Fibroblast of lung (primary cell): Measurements from ENCODE around the gene PAFAH1B2. TPM values are rescaled to one million over a fixed set of nuclear protein-coding genes. Genes with fewer than 3 reads are reported as not detected.

Source experiments
- DNase-seq, 2 donors: peaks; one replicate each; pipeline versions ENCODE4 v3.0.0 to v3.0.0-alpha.2; 2010; ENCODE audit warnings: low read depth in 2 of 2
- H2AFZ ChIP-seq: 2 replicates; pipeline ENCODE4 v1.5.1; 2012; ENCODE audit warnings: low read length, control low read depth, inconsistent platforms
- H3K27ac ChIP-seq: 2 replicates; pipeline ENCODE4 v1.5.1; 2011; ENCODE audit warnings: low read length, control low read depth; ENCODE audit not compliant: insufficient read depth
- H3K27me3 ChIP-seq: 2 replicates; pipeline ENCODE4 v1.5.1; 2011; ENCODE audit warnings: mild to moderate bottlenecking, low read length; ENCODE audit not compliant: control insufficient read depth, insufficient read depth
- H3K36me3 ChIP-seq: 2 replicates; pipeline ENCODE4 v1.5.1; 2011; ENCODE audit warnings: low read length; ENCODE audit not compliant: control insufficient read depth, insufficient read depth
- H3K4me1 ChIP-seq: 2 replicates; pipeline ENCODE4 v1.5.1; 2011; ENCODE audit warnings: low read length; ENCODE audit not compliant: control insufficient read depth, insufficient read depth; ENCODE audit errors: extremely low read depth
- H3K4me2 ChIP-seq: 2 replicates; pipeline ENCODE4 v1.5.1; 2011; ENCODE audit warnings: low read length, control low read depth; ENCODE audit not compliant: insufficient read depth; ENCODE audit errors: extremely low read depth
- H3K4me3 ChIP-seq, 4 experiments: fragments of 200-600 bp in 1 of 4; sonication (generic) in 1 of 4; replicated peaks in 1 of 4; 2 replicates each; pipeline ENCODE4 v1.5.1; 2011 to 2016; ENCODE audit warnings: low read length in 4 of 4, low read depth in 3 of 4, mild to moderate bottlenecking in 3 of 4, control low read depth in 2 of 4, inconsistent platforms in 1 of 4, mixed read lengths in 1 of 4; ENCODE audit not compliant: insufficient read depth in 1 of 4; ENCODE audit errors: control extremely low read depth in 1 of 4
- H3K79me2 ChIP-seq: 2 replicates; pipeline ENCODE4 v1.5.1; 2012; ENCODE audit warnings: mild to moderate bottlenecking, low read length, inconsistent platforms; ENCODE audit not compliant: control insufficient read depth, insufficient read depth
- H3K9ac ChIP-seq: 2 replicates; pipeline ENCODE4 v1.5.1; 2011; ENCODE audit warnings: mild to moderate bottlenecking, low read length, control low read depth; ENCODE audit not compliant: insufficient read depth
- H3K9me3 ChIP-seq: 2 replicates; pipeline ENCODE4 v1.5.1; 2012; ENCODE audit warnings: low read depth, low read length; ENCODE audit not compliant: control insufficient read depth, insufficient read depth
- H4K20me1 ChIP-seq: 2 replicates; pipeline ENCODE4 v1.5.1; 2011; ENCODE audit warnings: low read length; ENCODE audit not compliant: control insufficient read depth, insufficient read depth; ENCODE audit errors: extremely low read depth
- CTCF ChIP-seq, 2 donors: IDR thresholded peaks in 1 of 2; conservative IDR thresholded peaks in 1 of 2; 1 replicate in 1 of 2; 2 replicates in 1 of 2; pipeline ENCODE4 v1.5.1; 2011 to 2012; ENCODE audit warnings: low read length in 2 of 2, control low read depth in 1 of 2, inconsistent platforms in 1 of 2, low read depth in 1 of 2, mild to moderate bottlenecking in 1 of 2
- EZH2 ChIP-seq: IDR thresholded peaks from 2 replicates; pipeline ENCODE4 v1.5.1; 2012; ENCODE audit warnings: low read length, control low read depth, mild to moderate bottlenecking; ENCODE audit errors: missing control alignments
- polyA plus RNA-seq, 2 donors: library from polyadenylated mRNA; depleted of rRNA in 1 of 2; stranded (reverse) in 1 of 2; unstranded in 1 of 2; fragments of >200 nt; gene quantifications; 2 replicates each; pipeline ENCODE4 v1.2.1, GENCODE V29; 2011 to 2012; ENCODE audit warnings: missing spikeins in 1 of 2
- total RNA-seq: library from RNA; depleted of rRNA; stranded (reverse); fragments of >200 nt; gene quantifications from 2 replicates; pipeline ENCODE4 v1.2.1, GENCODE V29; 2014

PAFAH1B2 gene
- total and polyA plus RNA-seq, 2 donors (not counting 1 experiment from before 2014, with no cell fraction given), result 70.8 to 112 TPM

- H3K9ac ChIP-seq, result peak within 1 kb of the TSS; percentile 99
- peak; percentile 85 to 92 for DNase-seq
- H2AFZ ChIP-seq, result peak within 1 kb of the TSS; percentile 25
- peak within 1 kb of the TSS; percentile 95 for H3K4me2 ChIP-seq
- TF ChIP-seq CTCF (conservative IDR thresholded peaks at IDR 0.05 in 1 of 2, IDR thresholded peaks at IDR 0.05 in 1 of 2; ENCODE audit: low read depth in 1 of 2, low read length in 2 of 2) (peak; percentile 27 to 55), EZH2 (no peak)
- peaks cover 15% of the 10 kb centered on the region for H3K4me1 ChIP-seq
- peak within 1 kb of the TSS; percentile 81 to 93 (median 89) for H3K4me3 ChIP-seq
- no peaks in the 10 kb centered on the region for H3K36me3 ChIP-seq
- no peaks in the 10 kb centered on the region for H3K27me3 ChIP-seq
- peaks cover 43% of the 10 kb centered on the region for H3K79me2 ChIP-seq
- H3K27ac ChIP-seq, result peak within 1 kb of the TSS; percentile 94
- H4K20me1 ChIP-seq, result no peaks in the 10 kb centered on the region
- no peaks in the 10 kb centered on the region for H3K9me3 ChIP-seq
Observed at GRCh38 chr11:117098269-117099232, 45.5 kb upstream of the PAFAH1B2 start, which contains the start of gene SIK3. Gene SIK3, minus strand, starts transcription at chr11:117098428. Its CDS starts 13 bp downstream, at chr11:117098415.

- H2AFZ ChIP-seq, result no peak overlapping the region
- H3K4me2 ChIP-seq, result no peak overlapping the region
Observed at GRCh38 chr11:117099696-117100095, 44.4 kb upstream of the PAFAH1B2 start.

More at GRCh38 chr11:117099696-117100095, 44.4 kb upstream of the PAFAH1B2 start:
- Histone ChIP-seq H3K27me3 (no peaks in the 10 kb centered on the region), H3K9ac (no peak overlapping the region), H3K9me3 (no peaks in the 10 kb centered on the region), H3K4me1 (peaks cover 14% of the 10 kb centered on the region), H3K36me3 (no peaks in the 10 kb centered on the region), H3K27ac (no peak overlapping the region), H3K79me2 (peaks cover 32% of the 10 kb centered on the region), H4K20me1 (no peaks in the 10 kb centered on the region), H3K4me3 (no peak overlapping the region)
- no peak for TF ChIP-seq CTCF (conservative IDR thresholded peaks at IDR 0.05 in 1 of 2, IDR thresholded peaks at IDR 0.05 in 1 of 2; ENCODE audit: low read depth in 1 of 2, low read length in 2 of 2)
- no peak for TF ChIP-seq EZH2
- DNase-seq, result no peak
